HL-60 (cell line): ENCODE data around the gene AGR2.

ENCODE experiments used
- CTCF ChIP-seq: IDR thresholded peaks from one replicate; pipeline ENCODE4 v1.5.1; 2011; ENCODE audit warnings: low read length, control low read depth, inconsistent platforms; ENCODE audit not compliant: insufficient read depth
- POLR2AphosphoS5 ChIP-seq: IDR thresholded peaks from 2 replicates; pipeline ENCODE4 v1.6.1; 2012; ENCODE audit warnings: low read depth
- REST ChIP-seq: IDR thresholded peaks from 2 replicates; pipeline ENCODE4 v1.6.1; 2012; ENCODE audit warnings: low read depth; ENCODE audit not compliant: insufficient replicate concordance
- SPI1 ChIP-seq: IDR thresholded peaks from 2 replicates; pipeline ENCODE4 v1.6.1; 2012; ENCODE audit warnings: low read depth, mild to moderate bottlenecking, borderline replicate concordance

- TF ChIP-seq SPI1 = no peak
- no peak for TF ChIP-seq CTCF
- TF ChIP-seq REST = no peak
- TF ChIP-seq POLR2AphosphoS5 = no peak
Measured at GRCh38 chr7:16805441-16805840, 642 bp upstream of the AGR2 start.
